ENCODE measurements around the gene GNAL. TPM values are rescaled to one million over a fixed set of nuclear protein-coding genes. Genes with fewer than 3 reads are reported as not detected.

Gene GNAL
- total and polyA plus RNA-seq, 2 experiments from 2014 or later = 7.5 to 21.6 TPM

GRCh38 chr18:11886577-11887110 lies 197.6 kb downstream of the GNAL start:
- no peak overlapping the region for H3K4me3 ChIP-seq
- no peaks in the 10 kb centered on the region for H4K20me1 ChIP-seq (replicated peaks; ENCODE audit: insufficient read depth)
- H3K4me1 ChIP-seq (ENCODE audit: insufficient read depth) = no peaks in the 10 kb centered on the region
- Mint-ChIP-seq H3K9me3 (no peaks in the 10 kb centered on the region), H3K27me3 (ENCODE audit: insufficient read depth, low read depth, poor library complexity) (peaks cover 5% of the 10 kb centered on the region), H3K36me3 (ENCODE audit: low read depth) (peaks cover 27% of the 10 kb centered on the region; the same call in 2 of the 3 replicates), H3K27ac (peak overlapping the region; percentile 40; the same call in 1 of the 2 replicates), H3K4me3 (no peak overlapping the region), H3K4me1 (peaks cover 16% of the 10 kb centered on the region)
- H2AFZ ChIP-seq = no peak overlapping the region
- H3K4me2 ChIP-seq = no peak overlapping the region
- no peak for DNase-seq (ENCODE audit: low spot score)
- H3K9me2 ChIP-seq (ENCODE audit: insufficient read depth) = no peaks in the 10 kb centered on the region
- H3K27ac ChIP-seq (ENCODE audit: low read depth) = no peak overlapping the region
- 0 out of 2 replicates have a peak, but pooled peaks cover 7% of the 10 kb centered on the region for H3K36me3 ChIP-seq (ENCODE audit: insufficient read depth)
- no peaks in the 10 kb centered on the region for H3F3A ChIP-seq (replicated peaks; ENCODE audit: low read depth)
- H3K27me3 ChIP-seq (ENCODE audit: insufficient read depth) = no peaks in the 10 kb centered on the region
- no peak for TF ChIP-seq EZH2phosphoT487 (IDR thresholded peaks at IDR 0.05; ENCODE audit: unreplicated experiment)
- H3K79me2 ChIP-seq (replicated peaks; ENCODE audit: insufficient read depth) = no peaks in the 10 kb centered on the region
- ATAC-seq = peak; percentile 71

- no peak for ATAC-seq
- Histone ChIP-seq H3K27me3 (ENCODE audit: insufficient read depth) (no peaks in the 10 kb centered on the region), H3K4me1 (ENCODE audit: insufficient read depth) (no peaks in the 10 kb centered on the region)
Measured at GRCh38 chr18:11887328-11888128, 198.5 kb downstream of the GNAL start.

More at GRCh38 chr18:11887328-11888128, 198.5 kb downstream of the GNAL start:
- no peaks in the 10 kb centered on the region for H3F3A ChIP-seq (replicated peaks; ENCODE audit: low read depth)
- Mint-ChIP-seq H3K27ac (peak overlapping the region; percentile 39; the same call in 1 of the 2 replicates), H3K9me3 (no peaks in the 10 kb centered on the region), H3K4me3 (no peak overlapping the region), H3K27me3 (ENCODE audit: insufficient read depth, low read depth, poor library complexity) (peaks cover 7% of the 10 kb centered on the region), H3K36me3 (ENCODE audit: low read depth) (peaks cover 26% of the 10 kb centered on the region; the same call in 2 of the 3 replicates), H3K4me1 (peaks cover 16% of the 10 kb centered on the region)
- H3K4me3 ChIP-seq = no peak overlapping the region
- TF ChIP-seq EZH2phosphoT487 (IDR thresholded peaks at IDR 0.05; ENCODE audit: unreplicated experiment) (no peak), POLR2AphosphoS5 (IDR thresholded peaks at IDR 0.05; ENCODE audit: low read depth) (no peak), REST (IDR thresholded peaks at IDR 0.05; ENCODE audit: unreplicated experiment) (no peak), NANOG (IDR thresholded peaks at IDR 0.05; ENCODE audit: borderline replicate concordance) (no peak)
- TF ChIP-seq, protein P1, sequence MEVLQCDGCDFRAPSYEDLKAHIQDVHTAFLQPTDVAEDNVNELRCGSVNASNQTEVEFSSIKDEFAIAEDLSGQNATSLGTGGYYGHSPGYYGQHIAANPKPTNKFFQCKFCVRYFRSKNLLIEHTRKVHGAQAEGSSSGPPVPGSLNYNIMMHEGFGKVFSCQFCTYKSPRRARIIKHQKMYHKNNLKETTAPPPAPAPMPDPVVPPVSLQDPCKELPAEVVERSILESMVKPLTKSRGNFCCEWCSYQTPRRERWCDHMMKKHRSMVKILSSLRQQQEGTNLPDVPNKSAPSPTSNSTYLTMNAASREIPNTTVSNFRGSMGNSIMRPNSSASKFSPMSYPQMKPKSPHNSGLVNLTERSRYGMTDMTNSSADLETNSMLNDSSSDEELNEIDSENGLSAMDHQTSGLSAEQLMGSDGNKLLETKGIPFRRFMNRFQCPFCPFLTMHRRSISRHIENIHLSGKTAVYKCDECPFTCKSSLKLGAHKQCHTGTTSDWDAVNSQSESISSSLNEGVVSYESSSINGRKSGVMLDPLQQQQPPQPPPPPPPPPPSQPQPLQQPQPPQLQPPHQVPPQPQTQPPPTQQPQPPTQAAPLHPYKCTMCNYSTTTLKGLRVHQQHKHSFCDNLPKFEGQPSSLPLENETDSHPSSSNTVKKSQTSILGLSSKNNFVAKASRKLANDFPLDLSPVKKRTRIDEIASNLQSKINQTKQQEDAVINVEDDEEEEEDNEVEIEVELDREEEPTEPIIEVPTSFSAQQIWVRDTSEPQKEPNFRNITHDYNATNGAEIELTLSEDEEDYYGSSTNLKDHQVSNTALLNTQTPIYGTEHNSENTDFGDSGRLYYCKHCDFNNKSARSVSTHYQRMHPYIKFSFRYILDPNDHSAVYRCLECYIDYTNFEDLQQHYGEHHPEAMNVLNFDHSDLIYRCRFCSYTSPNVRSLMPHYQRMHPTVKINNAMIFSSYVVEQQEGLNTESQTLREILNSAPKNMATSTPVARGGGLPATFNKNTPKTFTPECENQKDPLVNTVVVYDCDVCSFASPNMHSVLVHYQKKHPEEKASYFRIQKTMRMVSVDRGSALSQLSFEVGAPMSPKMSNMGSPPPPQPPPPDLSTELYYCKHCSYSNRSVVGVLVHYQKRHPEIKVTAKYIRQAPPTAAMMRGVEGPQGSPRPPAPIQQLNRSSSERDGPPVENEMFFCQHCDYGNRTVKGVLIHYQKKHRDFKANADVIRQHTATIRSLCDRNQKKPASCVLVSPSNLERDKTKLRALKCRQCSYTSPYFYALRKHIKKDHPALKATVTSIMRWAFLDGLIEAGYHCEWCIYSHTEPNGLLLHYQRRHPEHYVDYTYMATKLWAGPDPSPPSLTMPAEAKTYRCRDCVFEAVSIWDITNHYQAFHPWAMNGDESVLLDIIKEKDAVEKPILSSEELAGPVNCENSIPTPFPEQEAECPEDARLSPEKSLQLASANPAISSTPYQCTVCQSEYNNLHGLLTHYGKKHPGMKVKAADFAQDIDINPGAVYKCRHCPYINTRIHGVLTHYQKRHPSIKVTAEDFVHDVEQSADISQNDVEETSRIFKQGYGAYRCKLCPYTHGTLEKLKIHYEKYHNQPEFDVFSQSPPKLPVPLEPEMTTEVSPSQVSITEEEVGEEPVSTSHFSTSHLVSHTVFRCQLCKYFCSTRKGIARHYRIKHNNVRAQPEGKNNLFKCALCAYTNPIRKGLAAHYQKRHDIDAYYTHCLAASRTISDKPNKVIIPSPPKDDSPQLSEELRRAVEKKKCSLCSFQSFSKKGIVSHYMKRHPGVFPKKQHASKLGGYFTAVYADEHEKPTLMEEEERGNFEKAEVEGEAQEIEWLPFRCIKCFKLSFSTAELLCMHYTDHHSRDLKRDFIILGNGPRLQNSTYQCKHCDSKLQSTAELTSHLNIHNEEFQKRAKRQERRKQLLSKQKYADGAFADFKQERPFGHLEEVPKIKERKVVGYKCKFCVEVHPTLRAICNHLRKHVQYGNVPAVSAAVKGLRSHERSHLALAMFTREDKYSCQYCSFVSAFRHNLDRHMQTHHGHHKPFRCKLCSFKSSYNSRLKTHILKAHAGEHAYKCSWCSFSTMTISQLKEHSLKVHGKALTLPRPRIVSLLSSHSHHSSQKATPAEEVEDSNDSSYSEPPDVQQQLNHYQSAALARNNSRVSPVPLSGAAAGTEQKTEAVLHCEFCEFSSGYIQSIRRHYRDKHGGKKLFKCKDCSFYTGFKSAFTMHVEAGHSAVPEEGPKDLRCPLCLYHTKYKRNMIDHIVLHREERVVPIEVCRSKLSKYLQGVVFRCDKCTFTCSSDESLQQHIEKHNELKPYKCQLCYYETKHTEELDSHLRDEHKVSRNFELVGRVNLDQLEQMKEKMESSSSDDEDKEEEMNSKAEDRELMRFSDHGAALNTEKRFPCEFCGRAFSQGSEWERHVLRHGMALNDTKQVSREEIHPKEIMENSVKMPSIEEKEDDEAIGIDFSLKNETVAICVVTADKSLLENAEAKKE (CRISPR knock-in tag; IDR thresholded peaks at IDR 0.05) = no peak
- TF ChIP-seq, protein P2, sequence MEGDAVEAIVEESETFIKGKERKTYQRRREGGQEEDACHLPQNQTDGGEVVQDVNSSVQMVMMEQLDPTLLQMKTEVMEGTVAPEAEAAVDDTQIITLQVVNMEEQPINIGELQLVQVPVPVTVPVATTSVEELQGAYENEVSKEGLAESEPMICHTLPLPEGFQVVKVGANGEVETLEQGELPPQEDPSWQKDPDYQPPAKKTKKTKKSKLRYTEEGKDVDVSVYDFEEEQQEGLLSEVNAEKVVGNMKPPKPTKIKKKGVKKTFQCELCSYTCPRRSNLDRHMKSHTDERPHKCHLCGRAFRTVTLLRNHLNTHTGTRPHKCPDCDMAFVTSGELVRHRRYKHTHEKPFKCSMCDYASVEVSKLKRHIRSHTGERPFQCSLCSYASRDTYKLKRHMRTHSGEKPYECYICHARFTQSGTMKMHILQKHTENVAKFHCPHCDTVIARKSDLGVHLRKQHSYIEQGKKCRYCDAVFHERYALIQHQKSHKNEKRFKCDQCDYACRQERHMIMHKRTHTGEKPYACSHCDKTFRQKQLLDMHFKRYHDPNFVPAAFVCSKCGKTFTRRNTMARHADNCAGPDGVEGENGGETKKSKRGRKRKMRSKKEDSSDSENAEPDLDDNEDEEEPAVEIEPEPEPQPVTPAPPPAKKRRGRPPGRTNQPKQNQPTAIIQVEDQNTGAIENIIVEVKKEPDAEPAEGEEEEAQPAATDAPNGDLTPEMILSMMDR (conservative IDR thresholded peaks at IDR 0.05; ENCODE audit: low read depth in 2 of 2) = no peak
- H3K9me2 ChIP-seq (ENCODE audit: insufficient read depth) = no peaks in the 10 kb centered on the region
- H3K27ac ChIP-seq (ENCODE audit: low read depth) = no peak overlapping the region
- DNase-seq (ENCODE audit: low spot score) = no peak
- H3K4me2 ChIP-seq = no peak overlapping the region
- no peaks in the 10 kb centered on the region for H3K79me2 ChIP-seq (replicated peaks; ENCODE audit: insufficient read depth)
- no peak overlapping the region for H2AFZ ChIP-seq
- H3K36me3 ChIP-seq (ENCODE audit: insufficient read depth) = 0 out of 2 replicates have a peak, but pooled peaks cover 4% of the 10 kb centered on the region
- H4K20me1 ChIP-seq (replicated peaks; ENCODE audit: insufficient read depth) = no peaks in the 10 kb centered on the region

All from GM23338 (cell line).